Loucy (cell line): Measurements from ENCODE around the gene RAPGEF1.

Experiments used
- H2AFZ ChIP-seq: fragments of 200-600 bp; sonication (generic); 2 replicates; pipeline ENCODE4 v1.6.0; 2016; ENCODE audit warnings: antibody characterized with exemption, mild to moderate bottlenecking, low read length, moderate library complexity
- H3F3A ChIP-seq: fragments of 200-600 bp; 2 replicates; pipeline ENCODE4 v1.6.0; 2016; ENCODE audit warnings: antibody characterized with exemption, low read depth, mild to moderate bottlenecking
- H3K27me3 ChIP-seq: fragments of 200-600 bp; sonication (generic); 2 replicates; pipeline ENCODE4 v1.6.1; 2014; ENCODE audit warnings: low read length, mild to moderate bottlenecking; ENCODE audit not compliant: insufficient read depth, poor library complexity, severe bottlenecking
- H3K36me3 ChIP-seq: fragments of 200-600 bp; sonication (generic); 2 replicates; pipeline ENCODE4 v1.6.1; 2016; ENCODE audit warnings: low read length; ENCODE audit not compliant: insufficient read depth
- H3K4me1 ChIP-seq: fragments of 200-600 bp; sonication (generic); 2 replicates; pipeline ENCODE4 v1.5.1; 2014; ENCODE audit warnings: low read length, mild to moderate bottlenecking; ENCODE audit not compliant: insufficient read depth, poor library complexity, severe bottlenecking
- H3K4me2 ChIP-seq: fragments of 200-600 bp; sonication (generic); 2 replicates; pipeline ENCODE4 v1.6.0; 2014; ENCODE audit warnings: antibody characterized with exemption, low read length, low read depth, mild to moderate bottlenecking; ENCODE audit not compliant: poor library complexity, severe bottlenecking
- H3K4me3 ChIP-seq: fragments of 200-600 bp; sonication (generic); 2 replicates; pipeline ENCODE4 v1.5.1; 2014; ENCODE audit warnings: low read length, mild to moderate bottlenecking, mixed read lengths; ENCODE audit not compliant: poor library complexity, severe bottlenecking
- H3K79me2 ChIP-seq: fragments of 200-600 bp; sonication (generic); 2 replicates; pipeline ENCODE4 v1.6.1; 2014; ENCODE audit warnings: low read length; ENCODE audit not compliant: insufficient read depth
- H3K9ac ChIP-seq: fragments of 200-600 bp; sonication (generic); 2 replicates; pipeline ENCODE4 v1.6.0; 2014; ENCODE audit warnings: mild to moderate bottlenecking, low read depth, low read length, moderate library complexity; ENCODE audit not compliant: poor library complexity, severe bottlenecking
- H3K9me2 ChIP-seq: fragments of 200-600 bp; sonication (generic); replicated peaks from 2 replicates; pipeline ENCODE4 v1.6.1; 2016; ENCODE audit warnings: low read depth, low read length, mixed read lengths
- H3K9me3 ChIP-seq: fragments of 200-600 bp; sonication (generic); 2 replicates; pipeline ENCODE4 v1.6.1; 2014; ENCODE audit warnings: mild to moderate bottlenecking, antibody characterized with exemption, low read length, low read depth; ENCODE audit not compliant: insufficient read depth
- H4K20me1 ChIP-seq: fragments of 200-600 bp; sonication (generic); 2 replicates; pipeline ENCODE4 v1.6.0; 2014; ENCODE audit warnings: antibody characterized with exemption, low read length, mild to moderate bottlenecking; ENCODE audit not compliant: insufficient read depth, poor library complexity, severe bottlenecking
- CTCF ChIP-seq: fragments of 200-600 bp; sonication (generic); conservative IDR thresholded peaks from 2 replicates; pipeline ENCODE4 v1.5.1; 2014; ENCODE audit warnings: mild to moderate bottlenecking, antibody characterized with exemption, low read length
- EZH2phosphoT487 ChIP-seq: fragments of 200-600 bp; IDR thresholded peaks from 2 replicates; pipeline ENCODE4 v1.6.1; 2018; ENCODE audit warnings: antibody characterized with exemption, mild to moderate bottlenecking, moderate library complexity, borderline replicate concordance

Gene RAPGEF1

GRCh38 chr9:131702911-131703310 is 37.0 kb downstream of the RAPGEF1 start:
- Histone ChIP-seq H3K4me3 (no peak overlapping the region), H3K9ac (no peak overlapping the region), H3K27me3 (no peaks in the 10 kb centered on the region), H3K4me2 (no peak overlapping the region), H3K4me1 (peaks cover 13% of the 10 kb centered on the region), H2AFZ (no peak overlapping the region), H4K20me1 (peaks cover 19% of the 10 kb centered on the region), H3K9me3 (no peaks in the 10 kb centered on the region), H3F3A (no peaks in the 10 kb centered on the region), H3K36me3 (no peaks in the 10 kb centered on the region), H3K79me2 (peaks cover 92% of the 10 kb centered on the region), H3K9me2 (no peaks in the 10 kb centered on the region)
- no peak for TF ChIP-seq EZH2phosphoT487
- no peak for TF ChIP-seq CTCF

GRCh38 chr9:131701789-131702337 is 38.0 kb downstream of the RAPGEF1 start:
- no peak for TF ChIP-seq EZH2phosphoT487
- no peak for TF ChIP-seq CTCF
- Histone ChIP-seq H3K27me3 (no peaks in the 10 kb centered on the region), H3K4me2 (no peak overlapping the region), H4K20me1 (peaks cover 21% of the 10 kb centered on the region), H3K36me3 (no peaks in the 10 kb centered on the region), H3K4me3 (no peak overlapping the region), H3K9me3 (no peaks in the 10 kb centered on the region), H3F3A (no peaks in the 10 kb centered on the region), H2AFZ (no peak overlapping the region), H3K4me1 (peaks cover 15% of the 10 kb centered on the region), H3K9ac (no peak overlapping the region), H3K79me2 (peaks cover 90% of the 10 kb centered on the region), H3K9me2 (no peaks in the 10 kb centered on the region)

GRCh38 chr9:131701436-131701781 is 38.5 kb downstream of the RAPGEF1 start:
- Histone ChIP-seq H3K36me3 (no peaks in the 10 kb centered on the region), H3K9me2 (no peaks in the 10 kb centered on the region), H3K4me3 (no peak overlapping the region), H3K79me2 (peaks cover 90% of the 10 kb centered on the region), H3K4me1 (peaks cover 15% of the 10 kb centered on the region), H3K9me3 (no peaks in the 10 kb centered on the region), H2AFZ (no peak overlapping the region), H3K4me2 (no peak overlapping the region), H3K27me3 (no peaks in the 10 kb centered on the region), H4K20me1 (peaks cover 25% of the 10 kb centered on the region), H3F3A (no peaks in the 10 kb centered on the region), H3K9ac (no peak overlapping the region)
- no peak for TF ChIP-seq EZH2phosphoT487
- TF ChIP-seq CTCF = no peak
